ENCODE results near the gene H6PD. TPM values are rescaled to one million over a fixed set of nuclear protein-coding genes. Genes with fewer than 3 reads are reported as not detected.

Gene H6PD
- total RNA-seq, 1 donor = 27.2 TPM

GRCh38 chr1:9314111-9314510, 79.5 kb downstream of the H6PD start:
- no peak for DNase-seq (ENCODE audit: low read depth)
- TF ChIP-seq CTCF (IDR thresholded peaks at IDR 0.05; ENCODE audit: insufficient read depth, low read depth, low read length) = no peak
- no peak overlapping the region for H3K4me3 ChIP-seq (ENCODE audit: low read depth, low read length)

GRCh38 chr1:9314711-9315379, 80.3 kb downstream of the H6PD start:
- TF ChIP-seq CTCF (IDR thresholded peaks at IDR 0.05; ENCODE audit: insufficient read depth, low read depth, low read length) = no peak
- no peak overlapping the region for H3K4me3 ChIP-seq (ENCODE audit: low read depth, low read length)
- DNase-seq (ENCODE audit: low read depth) = no peak

- H3K4me3 ChIP-seq (ENCODE audit: low read depth, low read length) = no peak overlapping the region
- DNase-seq (ENCODE audit: low read depth) = peak; percentile 88
- TF ChIP-seq CTCF (IDR thresholded peaks at IDR 0.05; ENCODE audit: insufficient read depth, low read depth, low read length) = no peak
Measured at GRCh38 chr1:9315411-9316079, 81.0 kb downstream of the H6PD start.

- no peak for TF ChIP-seq CTCF (IDR thresholded peaks at IDR 0.05; ENCODE audit: insufficient read depth, low read depth, low read length)
- no peak overlapping the region for H3K4me3 ChIP-seq (ENCODE audit: low read depth, low read length)
- no peak for DNase-seq (ENCODE audit: low read depth)
Measured at GRCh38 chr1:9316080-9316444, 81.5 kb downstream of the H6PD start.

- no peak for DNase-seq (ENCODE audit: low read depth)
- TF ChIP-seq CTCF (IDR thresholded peaks at IDR 0.05; ENCODE audit: insufficient read depth, low read depth, low read length) = no peak
- no peak overlapping the region for H3K4me3 ChIP-seq (ENCODE audit: low read depth, low read length)
Measured at GRCh38 chr1:9316512-9316911, 81.9 kb downstream of the H6PD start.

- DNase-seq (ENCODE audit: low read depth) = no peak
- H3K4me3 ChIP-seq (ENCODE audit: low read depth, low read length) = no peak overlapping the region
- no peak for TF ChIP-seq CTCF (IDR thresholded peaks at IDR 0.05; ENCODE audit: insufficient read depth, low read depth, low read length)
Measured at GRCh38 chr1:9317072-9317471, 82.5 kb downstream of the H6PD start.

Measured in fibroblast of villous mesenchyme (primary cell).